CD8-positive, alpha-beta memory T cell (primary cell): Measurements from ENCODE around the gene LYSMD4. TPM values are rescaled to one million over a fixed set of nuclear protein-coding genes. Genes with fewer than 3 reads are reported as not detected.
"Not testable (repeated sequence)": the region's sequence is repeated elsewhere in the genome, so short reads cannot be mapped to it uniquely, and the experiment has no call there.

Source experiments
- CTCF ChIA-PET: fragments of 350-600 bp; sonication (Branson Sonifier 250); formaldehyde crosslinking; loops from one replicate; lab custom pipeline; 2021; ENCODE audit warnings: antibody characterized with exemption; lab: Charles Lee
- POLR2A ChIA-PET: fragments of 350-600 bp; sonication (Branson Sonifier 250); formaldehyde crosslinking; loops from one replicate; lab custom pipeline; 2021; ENCODE audit warnings: antibody characterized with exemption; lab: Charles Lee
- DNase-seq, 5 donors: peaks; one replicate each; pipeline versions ENCODE4 v3.0.0 to v3.0.0-alpha.2; 2020 to 2022; ENCODE audit warnings: mixed read lengths in 1 of 5
- H3K27ac ChIP-seq: one replicate; pipeline ENCODE4 v1.7.0; 2013; ENCODE audit warnings: low read depth, mild to moderate bottlenecking, low read length, moderate library complexity
- H3K27me3 ChIP-seq: 2 replicates; pipeline ENCODE4 v1.7.0; 2013; ENCODE audit warnings: low read length, mild to moderate bottlenecking; ENCODE audit not compliant: insufficient read depth, poor library complexity, severe bottlenecking
- H3K36me3 ChIP-seq: 2 replicates; pipeline ENCODE4 v1.7.0; 2013; ENCODE audit warnings: mild to moderate bottlenecking, low read length, moderate library complexity; ENCODE audit not compliant: insufficient read depth
- H3K4me1 ChIP-seq: 2 replicates; pipeline ENCODE4 v1.7.0; 2013; ENCODE audit warnings: mild to moderate bottlenecking, low read length, moderate library complexity; ENCODE audit not compliant: insufficient read depth
- H3K4me3 ChIP-seq: 2 replicates; pipeline ENCODE4 v1.7.0; 2013; ENCODE audit warnings: mild to moderate bottlenecking, low read length
- H3K9me3 ChIP-seq: 2 replicates; pipeline ENCODE4 v1.7.0; 2013; ENCODE audit warnings: mild to moderate bottlenecking, low read length
- H3K27ac Mint-ChIP-seq, 8 donors: one replicate each; pipeline ENCODE4 v1.8.0; 2020 to 2021; ENCODE audit warnings: mixed read lengths in 8 of 8, mild to moderate bottlenecking in 6 of 8, inconsistent platforms in 3 of 8, moderate library complexity in 3 of 8
- H3K27me3 Mint-ChIP-seq, 2 donors: one replicate each; pipeline ENCODE4 v1.8.0; 2020 to 2021; ENCODE audit warnings: mixed read lengths in 2 of 2, mild to moderate bottlenecking in 1 of 2, moderate library complexity in 1 of 2
- H3K36me3 Mint-ChIP-seq, 3 donors: one replicate each; pipeline ENCODE4 v1.8.0; 2020 to 2021; ENCODE audit warnings: mixed read lengths in 3 of 3, inconsistent platforms in 1 of 3, mild to moderate bottlenecking in 1 of 3
- H3K4me1 Mint-ChIP-seq, 3 donors: one replicate each; pipeline ENCODE4 v1.8.0; 2020 to 2021; ENCODE audit warnings: mixed read lengths in 3 of 3, inconsistent platforms in 1 of 3, mild to moderate bottlenecking in 1 of 3
- H3K4me3 Mint-ChIP-seq, 7 donors: one replicate each; pipeline ENCODE4 v1.8.0; 2020 to 2021; ENCODE audit warnings: mixed read lengths in 7 of 7, mild to moderate bottlenecking in 6 of 7, moderate library complexity in 4 of 7, inconsistent platforms in 2 of 7
- H3K9me3 Mint-ChIP-seq, 5 donors: one replicate each; pipeline ENCODE4 v1.8.0; 2020 to 2022; ENCODE audit warnings: mixed read lengths in 5 of 5, mild to moderate bottlenecking in 3 of 5, moderate library complexity in 2 of 5, inconsistent platforms in 1 of 5
- polyA plus RNA-seq: library from polyadenylated mRNA; unstranded; fragments of 300-500 nt; fragmentation: Illumina TruSeq; gene quantifications from one replicate; pipeline ENCODE4 v1.2.3, GENCODE V29; 2021
- total RNA-seq, 2 experiments: library from RNA; stranded (reverse); gene quantifications; one replicate each; pipeline ENCODE4 v1.2.3, GENCODE V29; 2021

Gene LYSMD4
- total and polyA plus RNA-seq, 3 experiments from 2014 or later = 6.5 to 8.4 (median 7.9) TPM

DNA sequence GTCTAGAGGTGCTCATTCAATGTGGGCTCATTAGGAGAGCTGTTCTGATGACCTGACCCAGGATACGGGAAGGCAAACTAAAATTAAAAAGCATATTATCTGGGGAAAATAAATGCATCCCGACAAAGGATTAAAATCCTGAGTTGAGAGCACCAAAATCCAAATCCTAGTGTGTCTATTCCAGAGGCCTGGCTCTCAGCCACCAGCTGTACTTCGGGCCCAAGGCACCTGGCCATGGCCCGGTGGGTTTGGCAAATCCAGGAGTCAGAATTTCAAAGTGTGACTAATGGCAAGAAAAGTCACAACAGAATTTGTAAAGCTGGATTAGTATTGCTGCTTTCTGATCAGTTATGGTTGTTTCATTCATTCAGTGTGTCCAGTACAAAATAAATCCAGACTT is 2.6 kb upstream of the LYSMD4 start:
- H3K27me3 Mint-ChIP-seq = peaks cover 0 to 2% of the 10 kb centered on the region in 2 donors
- Histone ChIP-seq H3K27ac (no peak overlapping the region), H3K4me1 (peaks cover 11% of the 10 kb centered on the region), H3K36me3 (no peaks in the 10 kb centered on the region), H3K9me3 (no peaks in the 10 kb centered on the region), H3K27me3 (no peaks in the 10 kb centered on the region), H3K4me3 (no peak overlapping the region)
- H3K36me3 Mint-ChIP-seq = peaks cover 0 to 3% (median 0%) of the 10 kb centered on the region in 3 donors
- ChIA-PET CTCF (interaction anchor here (1.3 to 2.0 kb wide), 4 partner anchors 18 to 463 kb away, joined by 3 to 10 read pairs (median 6); no protein-coding TSS in a partner anchor), POLR2A (no interaction called here)
- H3K4me1 Mint-ChIP-seq = peaks cover 11 to 22% (median 13%) of the 10 kb centered on the region in 3 donors
- H3K9me3 Mint-ChIP-seq = no peaks in the 10 kb centered on the region
- peak overlapping the region in 1 of 7 donors; percentile 72 for H3K4me3 Mint-ChIP-seq
- no peak overlapping the region for H3K27ac Mint-ChIP-seq
- DNase-seq = no peak

- ChIA-PET CTCF (interaction anchor here (1.9 kb wide), 1 partner anchor 22 kb away, joined by 5 read pairs; no protein-coding TSS in a partner anchor), POLR2A (no interaction called here)
- DNase-seq = no peak
- H3K9me3 Mint-ChIP-seq = no peaks in the 10 kb centered on the region
- Histone ChIP-seq H3K4me3 (no peak overlapping the region), H3K4me1 (peaks cover 11% of the 10 kb centered on the region), H3K27me3 (no peaks in the 10 kb centered on the region), H3K36me3 (no peaks in the 10 kb centered on the region), H3K9me3 (no peaks in the 10 kb centered on the region), H3K27ac (no peak overlapping the region)
- peak overlapping the region in 7 of 8 donors; percentile 22 to 46 (median 27) for H3K27ac Mint-ChIP-seq
- H3K4me3 Mint-ChIP-seq = peak overlapping the region; percentile 23 to 81 (median 42)
- peaks cover 0 to 5% (median 4%) of the 10 kb centered on the region in 3 donors for H3K36me3 Mint-ChIP-seq
- H3K4me1 Mint-ChIP-seq = peaks cover 12 to 24% (median 22%) of the 10 kb centered on the region in 3 donors
- H3K27me3 Mint-ChIP-seq = peaks cover 0 to 2% of the 10 kb centered on the region in 2 donors
Measured at GRCh38 chr15:99734575-99734974, 1.3 kb upstream of the LYSMD4 start.

- Mint-ChIP-seq H3K27ac (peak overlapping the region in 6 of 8 donors; percentile 80 to 94 (median 86)), H3K4me3 (peak overlapping the region; percentile 70 to 89 (median 79)), H3K4me1 (peaks cover 12 to 24% (median 22%) of the 10 kb centered on the region in 3 donors), H3K36me3 (peaks cover 0 to 10% (median 6%) of the 10 kb centered on the region in 3 donors)
- H3K4me3 ChIP-seq = peak overlapping the region; percentile 58
- not testable (repeated sequence) for H3K9me3 Mint-ChIP-seq, H3K9me3 ChIP-seq, DNase-seq, H3K27me3 Mint-ChIP-seq, H3K36me3 ChIP-seq, H3K27me3 ChIP-seq
- peak overlapping the region; percentile 53 for H3K27ac ChIP-seq
- POLR2A ChIA-PET = interaction anchor here (1.0 kb wide), 1 partner anchor 192 kb away, joined by 4 read pairs; no protein-coding TSS in a partner anchor
- CTCF ChIA-PET = interaction anchor here (1.2 to 1.9 kb wide), 3 partner anchors 20 to 30 kb away, joined by 4 to 9 read pairs (median 5); no protein-coding TSS in a partner anchor
- peaks cover 11% of the 10 kb centered on the region for H3K4me1 ChIP-seq
Measured at GRCh38 chr15:99734040-99734291, 729 bp upstream of the LYSMD4 start.

DNA sequence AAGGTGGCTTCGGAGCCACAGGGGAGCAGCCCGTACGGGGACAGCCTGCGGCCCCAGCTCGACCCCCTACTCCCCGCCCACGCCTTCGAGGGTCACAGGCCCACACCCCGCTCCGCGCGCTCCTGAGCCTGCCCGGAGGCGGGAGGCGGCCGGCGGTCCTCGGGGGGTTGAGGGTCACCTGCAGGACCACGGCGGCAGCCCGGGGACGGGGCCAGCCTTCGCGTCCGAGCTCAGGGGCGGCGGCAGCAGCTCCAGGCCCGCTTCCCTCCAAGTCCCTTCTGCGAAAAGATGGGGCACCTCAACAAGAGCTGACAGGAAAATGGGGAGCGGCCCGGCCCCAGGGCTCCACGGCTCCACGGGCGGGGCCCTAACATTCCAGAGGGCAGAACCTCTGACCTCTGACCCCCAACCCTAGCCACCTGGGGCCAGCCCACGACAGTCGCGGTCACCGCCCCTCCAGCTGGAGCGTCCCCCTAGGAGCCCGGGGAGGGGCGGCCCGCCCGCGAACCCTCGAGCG is 428 bp downstream of the LYSMD4 start:
- Histone ChIP-seq H3K4me1 (peaks cover 11% of the 10 kb centered on the region), H3K27ac (peak overlapping the region; percentile 20), H3K27me3 (no peaks in the 10 kb centered on the region), H3K9me3 (no peaks in the 10 kb centered on the region), H3K4me3 (peak overlapping the region; percentile 44), H3K36me3 (peaks cover 4% of the 10 kb centered on the region)
- no peaks in the 10 kb centered on the region for H3K9me3 Mint-ChIP-seq
- CTCF ChIA-PET = interaction anchor here (0.9 to 2.7 kb wide), 5 partner anchors 19 to 460 kb away, joined by 3 to 9 read pairs (median 4); no protein-coding TSS in a partner anchor
- H3K4me3 Mint-ChIP-seq = peak overlapping the region; percentile 73 to 92 (median 87)
- no peak for DNase-seq
- POLR2A ChIA-PET = interaction anchor here (0.7 to 2.0 kb wide), 8 partner anchors 10 to 601 kb away, joined by 3 to 5 read pairs (median 4); no protein-coding TSS in a partner anchor
- H3K36me3 Mint-ChIP-seq = peaks cover 0 to 19% (median 7%) of the 10 kb centered on the region in 3 donors
- peak overlapping the region in 4 of 8 donors; percentile 66 to 81 (median 76) for H3K27ac Mint-ChIP-seq
- H3K27me3 Mint-ChIP-seq = peaks cover 0 to 2% of the 10 kb centered on the region in 2 donors
- peaks cover 12 to 24% (median 22%) of the 10 kb centered on the region in 3 donors for H3K4me1 Mint-ChIP-seq

DNA sequence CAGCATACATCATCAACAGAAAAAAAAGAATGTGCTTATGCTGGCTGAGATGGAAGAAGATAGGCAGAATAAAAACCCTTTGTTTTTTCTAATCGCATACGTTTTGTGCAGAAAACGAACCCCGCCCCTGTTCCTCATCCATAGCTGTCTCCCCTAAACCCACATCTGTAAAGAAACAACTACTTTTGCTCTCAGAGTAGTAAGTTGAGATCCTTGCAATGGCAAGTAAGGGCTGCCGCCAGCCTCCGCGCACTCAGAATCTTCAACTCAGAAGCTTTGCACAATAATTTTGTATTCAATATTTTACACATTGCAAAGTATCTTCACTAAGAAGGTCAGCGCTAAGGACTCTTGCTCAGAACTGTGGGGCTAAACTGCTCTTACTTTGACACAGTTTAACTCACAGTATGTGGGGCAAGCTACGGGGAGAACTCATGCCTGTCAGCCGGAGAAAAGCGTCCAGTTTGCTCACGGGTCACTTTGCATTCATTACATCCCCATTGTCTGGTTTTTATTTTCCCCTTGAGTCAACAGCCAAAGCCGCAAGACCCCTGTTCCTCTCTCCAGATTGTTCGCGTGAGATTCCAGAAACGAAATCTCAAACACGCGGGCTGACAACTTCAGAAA is 1.0 kb downstream of the LYSMD4 start:
- DNase-seq = no peak
- ChIA-PET POLR2A (interaction anchor here (1.3 to 2.0 kb wide), 3 partner anchors 12 to 165 kb away, joined by 3 to 5 read pairs (median 4); no protein-coding TSS in a partner anchor), CTCF (interaction anchor here (1.6 to 2.7 kb wide), 3 partner anchors 18 to 459 kb away, joined by 4 to 9 read pairs (median 9); no protein-coding TSS in a partner anchor)
- H3K27ac Mint-ChIP-seq = peak overlapping the region in 7 of 8 donors; percentile 15 to 88 (median 66)
- no peaks in the 10 kb centered on the region for H3K9me3 Mint-ChIP-seq
- peaks cover 12 to 24% (median 22%) of the 10 kb centered on the region in 3 donors for H3K4me1 Mint-ChIP-seq
- peaks cover 4% of the 10 kb centered on the region for H3K36me3 ChIP-seq
- H3K27ac ChIP-seq = no peak overlapping the region
- H3K4me3 ChIP-seq = peak overlapping the region; percentile 44
- H3K27me3 ChIP-seq = no peaks in the 10 kb centered on the region
- peaks cover 11% of the 10 kb centered on the region for H3K4me1 ChIP-seq
- peaks cover 0 to 22% (median 9%) of the 10 kb centered on the region in 3 donors for H3K36me3 Mint-ChIP-seq
- H3K27me3 Mint-ChIP-seq = peaks cover 0 to 2% of the 10 kb centered on the region in 2 donors
- peak overlapping the region; percentile 73 to 92 (median 87) for H3K4me3 Mint-ChIP-seq
- H3K9me3 ChIP-seq = no peaks in the 10 kb centered on the region

GRCh38 chr15:99731336-99732123 is 1.7 kb downstream of the LYSMD4 start:
- DNase-seq = no peak
- Histone ChIP-seq H3K4me1 (peaks cover 11% of the 10 kb centered on the region), H3K36me3 (peaks cover 4% of the 10 kb centered on the region), H3K27me3 (no peaks in the 10 kb centered on the region), H3K4me3 (peak overlapping the region; percentile 44), H3K9me3 (no peaks in the 10 kb centered on the region), H3K27ac (no peak overlapping the region)
- H3K9me3 Mint-ChIP-seq = no peaks in the 10 kb centered on the region
- H3K4me3 Mint-ChIP-seq = peak overlapping the region; percentile 73 to 92 (median 87)
- peak overlapping the region in 2 of 8 donors; percentile 15 to 55 for H3K27ac Mint-ChIP-seq
- H3K4me1 Mint-ChIP-seq = peaks cover 12 to 24% (median 22%) of the 10 kb centered on the region in 3 donors
- H3K36me3 Mint-ChIP-seq = peaks cover 0 to 26% (median 9%) of the 10 kb centered on the region in 3 donors
- peaks cover 0 to 2% of the 10 kb centered on the region in 2 donors for H3K27me3 Mint-ChIP-seq
- ChIA-PET CTCF (interaction anchor here (1.7 to 2.7 kb wide), 2 partner anchors 18 to 458 kb away, joined by 4 to 9 read pairs; no protein-coding TSS in a partner anchor), POLR2A (interaction anchor here (0.6 to 2.0 kb wide), 2 partner anchors 23 to 25 kb away, joined by 3 to 4 read pairs; no protein-coding TSS in a partner anchor)

DNA sequence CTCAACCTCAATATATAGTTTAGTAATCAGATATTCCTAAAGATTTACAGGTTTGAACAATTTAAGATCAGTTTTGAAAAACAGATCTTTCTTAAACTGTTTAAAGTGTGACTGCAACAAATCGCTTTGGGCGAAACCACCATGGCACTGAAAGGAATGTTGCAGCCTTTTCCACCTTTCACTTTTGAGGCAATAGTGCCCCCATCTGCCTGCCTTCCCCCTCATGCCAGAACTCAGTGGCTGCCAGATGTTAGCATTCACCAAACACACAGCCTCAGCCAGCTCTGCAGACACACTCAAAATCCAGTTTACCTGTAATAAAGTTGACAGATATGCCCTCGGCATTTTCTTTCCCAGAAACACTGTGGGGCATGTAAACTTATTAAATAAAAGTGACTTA is 3.3 kb downstream of the LYSMD4 start:
- Mint-ChIP-seq H3K4me3 (peak overlapping the region in 1 of 7 donors; percentile 73), H3K9me3 (no peaks in the 10 kb centered on the region), H3K4me1 (peaks cover 12 to 24% (median 22%) of the 10 kb centered on the region in 3 donors), H3K36me3 (peaks cover 0 to 26% (median 9%) of the 10 kb centered on the region in 3 donors), H3K27me3 (peaks cover 0 to 2% of the 10 kb centered on the region in 2 donors), H3K27ac (peak overlapping the region in 2 of 8 donors; percentile 14 to 47)
- Histone ChIP-seq H3K36me3 (peaks cover 4% of the 10 kb centered on the region), H3K4me1 (peaks cover 11% of the 10 kb centered on the region), H3K9me3 (no peaks in the 10 kb centered on the region), H3K4me3 (no peak overlapping the region), H3K27me3 (no peaks in the 10 kb centered on the region), H3K27ac (no peak overlapping the region)
- DNase-seq = no peak
- POLR2A ChIA-PET = no interaction called here
- CTCF ChIA-PET = interaction anchor here (0.8 to 1.3 kb wide), 3 partner anchors 14 to 458 kb away, joined by 3 read pairs; no protein-coding TSS in a partner anchor
